ENCODE data around the gene UBE2C. TPM values are rescaled to one million over a fixed set of nuclear protein-coding genes. Genes with fewer than 3 reads are reported as not detected.

Gene UBE2C
- total RNA-seq, result 65.5 and 110 TPM in 2 replicates

GRCh38 chr20:45812157-45813005 lies at the start of gene UBE2C:
UBE2C (plus strand) TSS chr20:45812644; CDS start chr20:45812696, 52 bp downstream.

GRCh38 chr20:45827030-45827652 lies 14.7 kb downstream of the UBE2C start, which contains the start of gene TNNC2:
TNNC2 (minus strand) TSS chr20:45827312; CDS start chr20:45827248, 64 bp downstream.

DNA sequence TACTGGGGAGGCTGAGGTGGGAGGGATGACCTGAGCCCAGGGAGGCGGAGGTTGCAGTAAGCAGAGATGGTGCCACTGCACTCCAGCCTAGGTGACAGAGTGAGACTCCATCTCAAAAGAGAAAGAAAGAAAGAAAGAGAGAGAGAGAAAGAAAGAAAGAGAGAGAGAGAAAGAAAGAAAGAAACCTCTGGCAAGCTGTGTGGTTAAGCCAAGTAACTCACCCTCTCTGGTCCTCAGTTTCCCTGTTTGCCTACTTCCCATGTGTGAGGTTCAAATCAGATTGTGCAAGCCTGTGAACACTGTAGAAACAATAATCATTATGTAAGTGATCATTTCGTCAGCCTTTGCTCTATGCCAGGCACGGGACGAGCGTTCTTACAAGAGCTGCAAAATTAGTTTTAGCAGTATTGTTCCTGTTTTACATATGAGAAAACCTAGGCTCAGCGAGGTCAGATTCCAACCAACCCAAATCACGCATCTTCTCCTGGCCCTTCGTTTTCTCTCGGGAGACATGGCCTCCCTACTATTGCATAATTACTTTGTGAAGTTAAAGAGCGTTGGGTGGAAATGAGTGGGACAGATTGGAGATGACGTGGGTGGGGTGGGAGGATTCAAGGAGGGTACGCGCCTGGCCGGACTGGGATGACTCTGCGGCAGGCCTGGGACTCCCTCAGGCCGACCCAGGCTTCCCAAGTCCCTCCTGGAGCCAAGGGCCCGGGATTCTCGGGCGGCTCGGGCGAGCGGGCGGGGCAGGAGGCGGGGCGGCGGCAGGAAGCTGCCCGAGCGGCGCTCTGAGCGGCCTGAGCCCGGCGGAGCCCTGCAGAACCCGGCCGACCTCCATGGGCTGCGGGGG lies 20.8 kb downstream of the UBE2C start, which contains the start of gene SNX21:
TSS of gene SNX21 (plus strand) at position 770 of the 853 bp plus-strand sequence. CDS start 121 bp downstream, outside the sequence.

DNA sequence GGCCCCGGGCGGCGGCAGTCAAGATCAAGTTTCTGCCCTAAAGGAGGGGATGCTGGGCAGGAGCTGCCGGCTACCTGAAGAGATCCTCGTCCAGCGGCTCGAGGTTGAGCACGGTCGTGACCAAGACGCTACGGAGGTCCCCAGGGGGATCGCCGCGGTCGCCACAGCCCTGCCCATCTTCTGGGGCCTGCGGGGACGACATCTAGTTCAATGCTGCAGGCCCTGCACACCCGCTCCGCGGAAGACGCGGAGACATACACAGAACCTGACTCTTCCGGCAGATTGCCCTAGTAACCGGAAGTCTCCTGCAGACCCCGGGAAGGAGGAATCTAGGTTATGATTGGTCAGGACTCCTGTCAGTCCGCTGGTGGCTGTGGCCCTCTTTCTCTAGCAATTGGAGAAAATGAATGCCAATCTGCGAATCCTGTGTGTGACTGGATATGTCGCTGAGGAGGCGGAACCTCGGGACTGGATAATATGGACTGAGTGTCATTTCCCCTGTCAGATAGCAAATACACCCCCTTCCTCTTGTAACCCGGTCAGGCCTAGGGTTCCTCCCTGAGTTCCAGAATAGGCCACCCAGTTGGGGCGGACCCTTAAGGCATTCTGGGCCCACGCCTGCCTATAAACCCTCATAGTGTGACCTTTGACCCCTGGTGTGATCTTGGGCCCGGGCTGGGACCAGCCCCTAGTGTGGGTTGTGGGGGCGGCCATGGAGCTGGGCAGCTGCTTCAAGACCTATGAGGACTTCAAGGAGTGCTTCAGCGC lies 44.9 kb downstream of the UBE2C start, which contains the start of the genes ACOT8 and ZSWIM3:
TSS of gene ACOT8 (minus strand) at position 279 of the 768 bp plus-strand sequence. CDS start at position 202, 77 bp downstream.
TSS of gene ZSWIM3 (plus strand) at position 501 of the 768 bp plus-strand sequence. CDS start at position 713, 212 bp downstream.

Other genes starting within 250 kb of the UBE2C start
- not detected in 2 replicates for gene WFDC8, start 233.4 kb upstream of the UBE2C start, total RNA-seq
- not detected in 2 replicates for gene WFDC10A, start 182.9 kb upstream of the UBE2C start, total RNA-seq
- gene WFDC9, start 181.4 kb upstream of the UBE2C start, total RNA-seq, result not detected in 2 replicates
- gene WFDC11, start 142.4 kb upstream of the UBE2C start, total RNA-seq, result not detected in 2 replicates
- not detected in 2 replicates for gene WFDC13, start 110.6 kb upstream of the UBE2C start, total RNA-seq
- not detected in 2 replicates for gene WFDC10B, start 107.6 kb upstream of the UBE2C start, total RNA-seq
- not detected in 2 replicates for gene SPINT4, start 90.3 kb upstream of the UBE2C start, total RNA-seq
- gene WFDC3, start 20.8 kb upstream of the UBE2C start, total RNA-seq, result 0.26 and 7.5 TPM in 2 replicates
- gene DNTTIP1, start 20.7 kb upstream of the UBE2C start, total RNA-seq, result 26.4 and 28.7 TPM in 2 replicates
- gene TNNC2, start 14.7 kb downstream of the UBE2C start, total RNA-seq, result 0.24 TPM in 1 of 2 replicates, not detected in the other
- gene SNX21, start 21.2 kb downstream of the UBE2C start, total RNA-seq, result 31.7 and 43.9 TPM in 2 replicates
- gene ACOT8, start 44.7 kb downstream of the UBE2C start, total RNA-seq, result 45.8 and 54.5 TPM in 2 replicates
- gene ZSWIM3, start 45.0 kb downstream of the UBE2C start, total RNA-seq, result 4.1 and 4.2 TPM in 2 replicates
- gene ZSWIM1, start 68.6 kb downstream of the UBE2C start, total RNA-seq, result 7.2 and 10.7 TPM in 2 replicates
- gene SPATA25, start 75.0 kb downstream of the UBE2C start, total RNA-seq, result 0.72 and 1.2 TPM in 2 replicates
- 2.6 and 7.6 TPM in 2 replicates for gene NEURL2, start 78.6 kb downstream of the UBE2C start, total RNA-seq
- gene CTSA, start 78.7 kb downstream of the UBE2C start, total RNA-seq, result 93.3 and 101 TPM in 2 replicates
- gene PLTP, start 99.5 kb downstream of the UBE2C start, total RNA-seq, result 121 and 318 TPM in 2 replicates
- gene PCIF1, start 122.0 kb downstream of the UBE2C start, total RNA-seq, result 19.0 and 20.2 TPM in 2 replicates
- 8.8 and 17.7 TPM in 2 replicates for gene ZNF335, start 159.6 kb downstream of the UBE2C start, total RNA-seq
- gene MMP9, start 196.3 kb downstream of the UBE2C start, total RNA-seq, result 0.39 TPM in 1 of 2 replicates, not detected in the other
- 0.08 TPM in 1 of 2 replicates, not detected in the other for gene SLC12A5, start 216.6 kb downstream of the UBE2C start, total RNA-seq

Measured in epithelial cell of alveolus of lung (primary cell).